ENCODE results near the gene INO80D.
"Not testable (repeated sequence)": the region's sequence is repeated elsewhere in the genome, so short reads cannot be mapped to it uniquely, and the experiment has no call there.

INO80D gene

GRCh38 chr2:206082298-206082843 lies 3.6 kb downstream of the INO80D start:
- Histone ChIP-seq H3K9me3 (ENCODE audit: control insufficient read depth, low read length) (no peaks in the 10 kb centered on the region), H3K4me3 (ENCODE audit: extremely low read depth, insufficient read depth, low read length, poor library complexity, severe bottlenecking) (no peak overlapping the region), H3K36me3 (ENCODE audit: control insufficient read depth, insufficient read depth, low read length) (no peaks in the 10 kb centered on the region), H3K27ac (ENCODE audit: low read depth, low read length, severe bottlenecking) (no peak overlapping the region), H3K4me1 (ENCODE audit: control insufficient read depth, insufficient read depth, low read length, poor library complexity, severe bottlenecking) (peaks cover 8% of the 10 kb centered on the region)
- WGBS, 2 experiments (ENCODE audit: insufficient coverage in 2 of 2) = no CpG with 5 or more reads among the region's 4 CpGs

- no peak overlapping the region for H3K27ac ChIP-seq (ENCODE audit: low read depth, low read length, severe bottlenecking)
- no peak overlapping the region for H3K4me3 ChIP-seq (ENCODE audit: extremely low read depth, insufficient read depth, low read length, poor library complexity, severe bottlenecking)
- H3K36me3 ChIP-seq (ENCODE audit: control insufficient read depth, insufficient read depth, low read length) = no peaks in the 10 kb centered on the region
- WGBS, 2 experiments (ENCODE audit: insufficient coverage in 2 of 2) = 76 to 86% methylated on average over 1 to 2 of the region's 4 CpGs
- peaks cover 8% of the 10 kb centered on the region for H3K4me1 ChIP-seq (ENCODE audit: control insufficient read depth, insufficient read depth, low read length, poor library complexity, severe bottlenecking)
- H3K9me3 ChIP-seq (ENCODE audit: control insufficient read depth, low read length) = no peaks in the 10 kb centered on the region
These were observed 5.0 kb downstream of the INO80D start for GRCh38 chr2:206080927-206081326.

- Histone ChIP-seq H3K4me1 (ENCODE audit: control insufficient read depth, insufficient read depth, low read length, poor library complexity, severe bottlenecking) (peaks cover 8% of the 10 kb centered on the region), H3K9me3 (ENCODE audit: control insufficient read depth, low read length) (no peaks in the 10 kb centered on the region), H3K27ac (ENCODE audit: low read depth, low read length, severe bottlenecking) (no peak overlapping the region), H3K36me3 (ENCODE audit: control insufficient read depth, insufficient read depth, low read length) (no peaks in the 10 kb centered on the region), H3K4me3 (ENCODE audit: extremely low read depth, insufficient read depth, low read length, poor library complexity, severe bottlenecking) (no peak overlapping the region)
- 13 to 37% methylated on average over 6 to 9 of the region's 9 CpGs for WGBS, 2 experiments (ENCODE audit: insufficient coverage in 2 of 2)
These were observed 6.1 kb downstream of the INO80D start for GRCh38 chr2:206079699-206080465.

- H3K4me3 ChIP-seq (ENCODE audit: extremely low read depth, insufficient read depth, low read length, poor library complexity, severe bottlenecking); H3K36me3 ChIP-seq (ENCODE audit: control insufficient read depth, insufficient read depth, low read length); H3K27ac ChIP-seq (ENCODE audit: low read depth, low read length, severe bottlenecking); H3K9me3 ChIP-seq (ENCODE audit: control insufficient read depth, low read length); H3K4me1 ChIP-seq (ENCODE audit: control insufficient read depth, insufficient read depth, low read length, poor library complexity, severe bottlenecking): not testable (repeated sequence)
- 82 to 100% methylated on average over 1 to 2 of the region's 5 CpGs for WGBS, 2 experiments (ENCODE audit: insufficient coverage in 2 of 2)
These were observed 8.1 kb downstream of the INO80D start for GRCh38 chr2:206077879-206078278.

- no peak overlapping the region for H3K4me3 ChIP-seq (ENCODE audit: extremely low read depth, insufficient read depth, low read length, poor library complexity, severe bottlenecking)
- H3K27ac ChIP-seq (ENCODE audit: low read depth, low read length, severe bottlenecking) = no peak overlapping the region
- 100% methylated on average over 1 of the region's 1 CpG for WGBS, 2 experiments (ENCODE audit: insufficient coverage in 2 of 2)
- no peaks in the 10 kb centered on the region for H3K4me1 ChIP-seq (ENCODE audit: control insufficient read depth, insufficient read depth, low read length, poor library complexity, severe bottlenecking)
- H3K9me3 ChIP-seq (ENCODE audit: control insufficient read depth, low read length) = no peaks in the 10 kb centered on the region
- H3K36me3 ChIP-seq (ENCODE audit: control insufficient read depth, insufficient read depth, low read length) = peaks cover 9% of the 10 kb centered on the region
These were observed 10.9 kb downstream of the INO80D start for GRCh38 chr2:206075113-206075512.

GRCh38 chr2:206071807-206072206 lies 14.2 kb downstream of the INO80D start:
- no peaks in the 10 kb centered on the region for H3K9me3 ChIP-seq (ENCODE audit: control insufficient read depth, low read length)
- H3K36me3 ChIP-seq (ENCODE audit: control insufficient read depth, insufficient read depth, low read length) = peaks cover 9% of the 10 kb centered on the region
- 86% methylated on average over 1 of the region's 1 CpG; no CpG with 5 or more reads in 1 of the 2 experiments for WGBS, 2 experiments (ENCODE audit: insufficient coverage in 2 of 2)
- no peaks in the 10 kb centered on the region for H3K4me1 ChIP-seq (ENCODE audit: control insufficient read depth, insufficient read depth, low read length, poor library complexity, severe bottlenecking)
- no peak overlapping the region for H3K27ac ChIP-seq (ENCODE audit: low read depth, low read length, severe bottlenecking)
- H3K4me3 ChIP-seq (ENCODE audit: extremely low read depth, insufficient read depth, low read length, poor library complexity, severe bottlenecking) = no peak overlapping the region

GRCh38 chr2:206069417-206069816 lies 16.6 kb downstream of the INO80D start:
- Histone ChIP-seq H3K4me1 (ENCODE audit: control insufficient read depth, insufficient read depth, low read length, poor library complexity, severe bottlenecking) (no peaks in the 10 kb centered on the region), H3K27ac (ENCODE audit: low read depth, low read length, severe bottlenecking) (no peak overlapping the region), H3K36me3 (ENCODE audit: control insufficient read depth, insufficient read depth, low read length) (peaks cover 9% of the 10 kb centered on the region), H3K9me3 (ENCODE audit: control insufficient read depth, low read length) (no peaks in the 10 kb centered on the region), H3K4me3 (ENCODE audit: extremely low read depth, insufficient read depth, low read length, poor library complexity, severe bottlenecking) (no peak overlapping the region)
- 83 to 100% methylated on average over 1 of the region's 2 CpGs for WGBS, 2 experiments (ENCODE audit: insufficient coverage in 2 of 2)

- WGBS, 2 experiments (ENCODE audit: insufficient coverage in 2 of 2) = 89% methylated on average over 1 of the region's 1 CpG; no CpG with 5 or more reads in 1 of the 2 experiments
- Histone ChIP-seq H3K4me3 (ENCODE audit: extremely low read depth, insufficient read depth, low read length, poor library complexity, severe bottlenecking) (no peak overlapping the region), H3K27ac (ENCODE audit: low read depth, low read length, severe bottlenecking) (no peak overlapping the region), H3K36me3 (ENCODE audit: control insufficient read depth, insufficient read depth, low read length) (peaks cover 2% of the 10 kb centered on the region), H3K9me3 (ENCODE audit: control insufficient read depth, low read length) (no peaks in the 10 kb centered on the region), H3K4me1 (ENCODE audit: control insufficient read depth, insufficient read depth, low read length, poor library complexity, severe bottlenecking) (no peaks in the 10 kb centered on the region)
These were observed 17.8 kb downstream of the INO80D start for GRCh38 chr2:206068207-206068606.

- WGBS, 2 experiments (ENCODE audit: insufficient coverage in 2 of 2) = no CpG with 5 or more reads among the region's 2 CpGs
- Histone ChIP-seq H3K9me3 (ENCODE audit: control insufficient read depth, low read length) (no peaks in the 10 kb centered on the region), H3K36me3 (ENCODE audit: control insufficient read depth, insufficient read depth, low read length) (peaks cover 10% of the 10 kb centered on the region), H3K27ac (ENCODE audit: low read depth, low read length, severe bottlenecking) (no peak overlapping the region), H3K4me1 (ENCODE audit: control insufficient read depth, insufficient read depth, low read length, poor library complexity, severe bottlenecking) (no peaks in the 10 kb centered on the region), H3K4me3 (ENCODE audit: extremely low read depth, insufficient read depth, low read length, poor library complexity, severe bottlenecking) (no peak overlapping the region)
These were observed 21.9 kb downstream of the INO80D start for GRCh38 chr2:206064077-206064476.

- Histone ChIP-seq H3K36me3 (ENCODE audit: control insufficient read depth, insufficient read depth, low read length) (peaks cover 14% of the 10 kb centered on the region), H3K9me3 (ENCODE audit: control insufficient read depth, low read length) (no peaks in the 10 kb centered on the region), H3K27ac (ENCODE audit: low read depth, low read length, severe bottlenecking) (no peak overlapping the region), H3K4me1 (ENCODE audit: control insufficient read depth, insufficient read depth, low read length, poor library complexity, severe bottlenecking) (no peaks in the 10 kb centered on the region), H3K4me3 (ENCODE audit: extremely low read depth, insufficient read depth, low read length, poor library complexity, severe bottlenecking) (no peak overlapping the region)
- WGBS, 2 experiments (ENCODE audit: insufficient coverage in 2 of 2) = 89% methylated on average over 1 of the region's 1 CpG; no CpG with 5 or more reads in 1 of the 2 experiments
These were observed 22.3 kb downstream of the INO80D start for GRCh38 chr2:206063635-206064034.

GRCh38 chr2:206062724-206063123 lies 23.2 kb downstream of the INO80D start:
- 86 to 93% methylated on average over 6 of the region's 7 CpGs for WGBS, 2 experiments (ENCODE audit: insufficient coverage in 2 of 2)
- H3K27ac ChIP-seq (ENCODE audit: low read depth, low read length, severe bottlenecking) = no peak overlapping the region

More at GRCh38 chr2:206062724-206063123, 23.2 kb downstream of the INO80D start:
- no peak overlapping the region for H3K4me3 ChIP-seq (ENCODE audit: extremely low read depth, insufficient read depth, low read length, poor library complexity, severe bottlenecking)
- H3K4me1 ChIP-seq (ENCODE audit: control insufficient read depth, insufficient read depth, low read length, poor library complexity, severe bottlenecking) = no peaks in the 10 kb centered on the region
- no peaks in the 10 kb centered on the region for H3K9me3 ChIP-seq (ENCODE audit: control insufficient read depth, low read length)
- H3K36me3 ChIP-seq (ENCODE audit: control insufficient read depth, insufficient read depth, low read length) = peaks cover 17% of the 10 kb centered on the region
